Inferior parietal cortex (tissue), 1 donor: ENCODE measurements around the gene CTBP1.

Experiments used
- DNase-seq: peaks from one replicate; pipeline ENCODE4 v3.0.0-alpha.2; 2016; ENCODE audit errors: extremely low spot score

Gene CTBP1

GRCh38 chr4:1250527-1250812 is 1.5 kb upstream of the CTBP1 start:
- no peak for DNase-seq

GRCh38 chr4:1249731-1250526 is 999 bp upstream of the CTBP1 start:
- peak; percentile 18 for DNase-seq

- DNase-seq, result peak; percentile 75
These were observed 309 bp upstream of the CTBP1 start for GRCh38 chr4:1249148-1249730.

GRCh38 chr4:1247864-1248244 is 1.1 kb downstream of the CTBP1 start:
- no peak for DNase-seq

GRCh38 chr4:1246901-1247863 is 1.7 kb downstream of the CTBP1 start:
- no peak for DNase-seq

GRCh38 chr4:1246111-1246881 is 2.6 kb downstream of the CTBP1 start:
- no peak for DNase-seq

- no peak for DNase-seq
These were observed 3.4 kb downstream of the CTBP1 start for GRCh38 chr4:1245481-1246051.

- no peak for DNase-seq
These were observed 3.9 kb downstream of the CTBP1 start for GRCh38 chr4:1244978-1245471.

GRCh38 chr4:1244081-1244977 is 4.6 kb downstream of the CTBP1 start:
- no peak for DNase-seq

- no peak for DNase-seq
These were observed 5.4 kb downstream of the CTBP1 start for GRCh38 chr4:1243451-1244080.

- no peak for DNase-seq
These were observed 6.2 kb downstream of the CTBP1 start for GRCh38 chr4:1242506-1243450.

GRCh38 chr4:1241936-1242505 is 6.9 kb downstream of the CTBP1 start:
- no peak for DNase-seq

GRCh38 chr4:1241466-1241935 is 7.4 kb downstream of the CTBP1 start:
- DNase-seq, result no peak

- no peak for DNase-seq
These were observed 8.0 kb downstream of the CTBP1 start for GRCh38 chr4:1240721-1241465.

- no peak for DNase-seq
These were observed 9.0 kb downstream of the CTBP1 start for GRCh38 chr4:1239950-1240307.

GRCh38 chr4:1239141-1239949 is 9.6 kb downstream of the CTBP1 start:
- DNase-seq, result no peak

GRCh38 chr4:1238676-1239000 is 10.3 kb downstream of the CTBP1 start:
- no peak for DNase-seq
